ENCODE measurements around the gene FAIM2. TPM values are rescaled to one million over a fixed set of nuclear protein-coding genes. Genes with fewer than 3 reads are reported as not detected.
"Not testable (repeated sequence)": the region's sequence is repeated elsewhere in the genome, so short reads cannot be mapped to it uniquely, and the experiment has no call there.

The FAIM2 gene
- total RNA-seq, 1 donor from 2014 or later = not detected

DNA sequence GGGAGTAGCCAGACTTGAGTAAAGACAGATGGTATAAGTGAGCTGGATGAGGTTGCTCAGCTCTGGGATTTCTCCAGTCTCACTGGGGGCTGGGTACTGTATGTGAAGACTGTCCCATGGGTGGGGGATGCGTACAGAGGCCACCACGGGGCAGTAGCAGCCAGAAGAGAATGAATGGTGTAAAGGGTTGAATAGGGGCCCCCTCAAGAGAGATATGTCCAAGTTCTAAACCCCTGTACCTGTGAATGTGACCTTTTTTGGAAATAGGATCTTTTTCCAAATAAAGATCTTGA is 39.0 kb downstream of the FAIM2 start:
- TF ChIP-seq, protein P1, sequence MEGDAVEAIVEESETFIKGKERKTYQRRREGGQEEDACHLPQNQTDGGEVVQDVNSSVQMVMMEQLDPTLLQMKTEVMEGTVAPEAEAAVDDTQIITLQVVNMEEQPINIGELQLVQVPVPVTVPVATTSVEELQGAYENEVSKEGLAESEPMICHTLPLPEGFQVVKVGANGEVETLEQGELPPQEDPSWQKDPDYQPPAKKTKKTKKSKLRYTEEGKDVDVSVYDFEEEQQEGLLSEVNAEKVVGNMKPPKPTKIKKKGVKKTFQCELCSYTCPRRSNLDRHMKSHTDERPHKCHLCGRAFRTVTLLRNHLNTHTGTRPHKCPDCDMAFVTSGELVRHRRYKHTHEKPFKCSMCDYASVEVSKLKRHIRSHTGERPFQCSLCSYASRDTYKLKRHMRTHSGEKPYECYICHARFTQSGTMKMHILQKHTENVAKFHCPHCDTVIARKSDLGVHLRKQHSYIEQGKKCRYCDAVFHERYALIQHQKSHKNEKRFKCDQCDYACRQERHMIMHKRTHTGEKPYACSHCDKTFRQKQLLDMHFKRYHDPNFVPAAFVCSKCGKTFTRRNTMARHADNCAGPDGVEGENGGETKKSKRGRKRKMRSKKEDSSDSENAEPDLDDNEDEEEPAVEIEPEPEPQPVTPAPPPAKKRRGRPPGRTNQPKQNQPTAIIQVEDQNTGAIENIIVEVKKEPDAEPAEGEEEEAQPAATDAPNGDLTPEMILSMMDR (conservative IDR thresholded peaks at IDR 0.05; ENCODE audit: low read depth, low read length) = no peak
- DNase-seq (ENCODE audit: low read depth) = no peak
- H3K4me3 ChIP-seq (ENCODE audit: low read depth, low read length) = no peak overlapping the region

DNA sequence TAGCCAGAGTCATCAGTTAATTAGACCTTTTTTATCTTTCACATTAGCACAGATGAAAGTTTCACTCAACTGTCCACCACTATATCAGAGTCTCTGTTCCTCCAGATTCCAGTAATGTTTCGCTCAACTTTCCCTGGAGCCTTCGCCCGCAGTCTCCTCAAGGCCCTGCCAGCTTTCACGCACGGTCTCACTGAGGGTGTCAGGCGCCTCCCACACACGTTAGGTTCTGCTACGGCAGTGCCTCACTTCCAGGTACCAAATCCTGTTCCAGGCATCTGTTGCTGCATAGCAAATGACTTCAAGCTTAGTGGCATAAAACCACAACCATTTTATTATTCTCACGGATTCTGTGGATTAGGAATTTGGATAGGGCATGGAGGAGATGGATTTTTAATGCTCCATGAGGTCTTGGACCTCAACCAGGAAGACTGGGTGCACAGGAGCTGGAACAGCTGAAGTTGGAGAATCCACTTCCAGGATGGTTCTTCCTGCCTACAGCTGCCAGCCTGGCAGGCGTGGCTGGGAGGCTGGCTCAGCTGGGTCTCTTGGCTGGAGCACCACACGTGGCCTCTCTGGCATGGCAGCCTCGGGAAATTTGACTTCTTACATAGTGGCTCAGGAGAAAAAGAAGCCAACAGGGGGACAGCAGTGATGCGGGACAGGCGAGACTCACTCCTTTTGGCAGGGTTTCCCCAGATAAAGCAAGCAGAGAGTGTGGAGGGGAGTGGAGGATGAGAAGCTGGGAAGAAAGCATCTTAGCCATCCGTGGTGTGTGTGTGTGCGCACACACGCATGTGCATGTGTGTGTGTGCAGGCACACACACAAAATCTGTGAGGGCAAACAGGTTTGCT is 39.5 kb downstream of the FAIM2 start:
- DNase-seq (ENCODE audit: low read depth) = no peak
- H3K4me3 ChIP-seq (ENCODE audit: low read depth, low read length) = no peak overlapping the region
- TF ChIP-seq, protein P1 (conservative IDR thresholded peaks at IDR 0.05; ENCODE audit: low read depth, low read length) = no peak

DNA sequence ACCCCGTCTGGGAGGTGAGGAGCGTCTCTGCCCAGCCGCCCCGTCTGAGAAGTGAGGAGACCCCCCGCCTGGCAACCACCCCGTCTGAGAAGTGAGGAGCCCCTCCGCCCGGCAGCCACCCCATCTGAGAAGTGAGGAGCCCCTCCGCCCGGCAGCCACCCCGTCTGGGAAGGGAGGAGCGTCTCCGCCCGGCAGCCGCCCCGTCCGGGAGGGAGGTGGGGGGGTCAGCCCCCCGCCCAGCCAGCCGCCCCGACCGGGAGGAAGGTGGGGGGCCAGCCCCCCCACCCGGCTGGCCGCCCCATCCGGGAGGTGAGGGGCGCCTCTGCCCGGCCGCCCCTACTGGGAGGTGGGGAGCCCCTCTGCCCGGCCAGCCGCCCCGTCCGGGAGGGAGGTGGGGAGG is 42.8 kb downstream of the FAIM2 start:
- not testable (repeated sequence) for DNase-seq (ENCODE audit: low read depth); H3K4me3 ChIP-seq (ENCODE audit: low read depth, low read length)

DNA sequence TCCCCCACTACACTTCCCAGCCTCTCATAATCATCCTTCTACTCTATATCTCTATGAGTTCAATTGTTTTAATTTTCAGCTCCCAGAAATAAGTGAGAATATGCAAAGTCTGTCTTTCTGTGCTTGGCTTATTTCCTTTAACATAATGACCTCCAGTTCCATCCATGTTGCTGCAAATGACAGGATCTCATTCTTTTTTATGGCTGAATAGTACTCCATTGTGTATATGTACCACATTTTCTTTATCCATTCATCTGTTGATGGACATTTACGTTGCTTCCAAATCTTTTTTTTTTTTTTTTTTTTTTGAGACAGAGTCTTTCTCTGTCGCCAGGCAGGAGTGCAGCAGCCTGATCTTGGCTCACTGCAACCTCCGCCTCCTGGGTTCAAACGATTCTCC is 47.8 kb downstream of the FAIM2 start:
- H3K4me3 ChIP-seq (ENCODE audit: low read depth, low read length); DNase-seq (ENCODE audit: low read depth): not testable (repeated sequence)

DNA sequence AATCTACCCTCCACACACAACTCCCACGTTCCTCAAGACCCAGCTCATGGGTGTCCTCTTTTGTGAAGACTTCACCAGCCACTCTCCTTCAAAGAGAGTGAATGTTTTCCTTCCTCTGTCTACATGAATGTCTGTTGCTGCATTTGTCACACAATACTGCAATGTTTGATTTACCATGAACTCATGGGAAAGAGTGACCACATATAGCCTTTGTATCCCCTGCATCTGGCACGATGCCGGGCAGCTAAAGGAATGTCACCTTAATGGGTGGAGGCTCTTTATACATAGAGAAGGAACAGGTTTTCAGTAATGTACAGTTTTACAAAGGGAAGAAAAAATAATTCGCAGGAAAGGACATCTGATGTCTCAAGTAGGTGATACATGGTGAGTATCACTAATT is 48.7 kb downstream of the FAIM2 start:
- no peak overlapping the region for H3K4me3 ChIP-seq (ENCODE audit: low read depth, low read length)
- no peak for DNase-seq (ENCODE audit: low read depth)
- TF ChIP-seq, protein P1 (conservative IDR thresholded peaks at IDR 0.05; ENCODE audit: low read depth, low read length) = no peak

DNA sequence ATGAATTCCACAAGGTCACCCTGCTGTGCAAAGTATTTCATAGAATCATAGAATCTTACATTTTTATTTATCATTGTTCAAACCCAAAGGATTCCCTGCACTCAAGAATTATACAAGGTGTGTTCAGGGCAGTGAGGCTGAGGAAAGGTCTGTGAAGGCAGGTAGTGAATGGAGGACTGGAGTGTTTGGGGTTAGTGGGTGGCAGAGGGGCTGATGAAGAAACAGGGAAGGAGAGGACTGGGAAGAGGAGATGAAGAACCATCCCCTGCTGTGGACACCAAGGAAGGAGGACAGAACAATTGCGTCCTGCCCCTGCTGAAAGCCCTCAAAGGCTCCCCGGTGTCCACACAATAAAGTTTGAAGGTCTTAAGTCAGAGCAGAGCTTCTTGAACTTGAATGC is 50.0 kb downstream of the FAIM2 start:
- TF ChIP-seq, protein P1 (conservative IDR thresholded peaks at IDR 0.05; ENCODE audit: low read depth, low read length) = no peak
- H3K4me3 ChIP-seq (ENCODE audit: low read depth, low read length) = no peak overlapping the region
- DNase-seq (ENCODE audit: low read depth) = no peak

DNA sequence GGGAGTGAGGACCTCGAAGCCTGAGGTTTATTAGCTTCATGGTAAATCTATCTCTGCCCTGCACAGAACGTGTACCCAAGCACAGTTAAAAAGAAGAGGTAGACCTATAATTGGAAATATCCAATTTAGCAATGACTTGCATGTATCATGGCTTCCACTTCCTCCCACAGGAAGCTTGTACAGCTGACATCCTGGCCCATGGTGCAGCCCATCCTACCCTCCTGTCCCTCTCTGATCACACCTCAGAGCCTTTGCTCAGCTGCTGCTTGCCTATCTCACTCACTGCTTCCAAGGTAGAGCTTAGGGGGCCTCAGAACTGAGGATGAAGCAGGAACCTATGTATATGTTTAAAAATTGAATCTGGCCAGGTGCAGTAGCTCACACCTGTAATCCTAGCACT is 56.5 kb downstream of the FAIM2 start:
- TF ChIP-seq, protein P1 (conservative IDR thresholded peaks at IDR 0.05; ENCODE audit: low read depth, low read length) = no peak
- no peak overlapping the region for H3K4me3 ChIP-seq (ENCODE audit: low read depth, low read length)
- no peak for DNase-seq (ENCODE audit: low read depth)

DNA sequence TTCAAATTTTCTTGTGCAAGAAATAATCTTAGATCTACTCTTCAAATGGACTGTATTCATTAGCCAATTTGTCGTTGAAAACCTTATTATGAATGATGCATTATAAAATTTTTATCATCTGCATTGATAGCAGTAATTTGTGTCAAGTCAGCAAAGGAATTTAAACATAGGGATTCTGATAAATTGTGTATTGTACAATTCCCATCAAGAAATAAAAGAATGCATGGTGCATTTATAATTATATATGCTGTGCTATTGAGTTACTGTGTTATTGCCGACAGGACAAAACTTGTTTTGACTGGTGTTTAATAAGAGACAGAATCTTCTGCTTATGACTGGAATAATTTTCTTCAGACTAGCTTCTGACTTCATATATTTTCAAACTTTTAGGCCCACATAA is 57.7 kb downstream of the FAIM2 start:
- DNase-seq (ENCODE audit: low read depth) = no peak
- TF ChIP-seq, protein P1 (conservative IDR thresholded peaks at IDR 0.05; ENCODE audit: low read depth, low read length) = no peak
- no peak overlapping the region for H3K4me3 ChIP-seq (ENCODE audit: low read depth, low read length)
